A673 (cell line): ENCODE data around the gene HSFX2.
"Not testable (repeated sequence)": the region's sequence is repeated elsewhere in the genome, so short reads cannot be mapped to it uniquely, and the experiment has no call there.

Experiments used
- CTCF ChIP-seq: fragments of 300-800, 200-600 bp; sonication (generic); conservative IDR thresholded peaks from 2 replicates; pipeline ENCODE4 v1.5.1; 2017; ENCODE audit warnings: low read depth, mild to moderate bottlenecking, antibody characterized with exemption, low read length, moderate library complexity, mixed read lengths
- EZH2 ChIP-seq: fragments of 200-600 bp; sonication (generic); IDR thresholded peaks from 2 replicates; pipeline ENCODE4 v1.6.1; 2017; ENCODE audit warnings: borderline replicate concordance, low read depth, mild to moderate bottlenecking, mixed read lengths, antibody characterized with exemption, low read length; ENCODE audit not compliant: poor library complexity, severe bottlenecking

DNA sequence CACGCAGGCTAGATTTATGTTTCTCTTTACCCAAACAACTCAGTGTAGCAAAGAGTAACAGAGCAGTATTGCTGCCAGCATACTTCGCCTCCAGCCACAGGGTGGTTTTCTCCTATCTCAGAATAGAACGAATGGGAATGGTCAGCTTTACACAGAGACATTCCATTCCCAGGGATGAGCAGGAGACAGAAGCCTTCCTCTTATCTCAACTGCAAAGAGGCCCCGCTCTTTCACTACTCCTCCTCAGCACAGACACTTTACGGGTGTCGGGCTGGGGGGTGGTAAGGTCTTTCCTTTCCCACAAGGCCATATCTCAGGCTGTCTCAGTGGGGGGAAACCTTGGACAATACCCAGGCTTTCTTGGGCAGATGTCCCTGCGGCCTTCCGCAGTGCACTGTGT, 31.7 kb upstream of the HSFX2 start:
- TF ChIP-seq CTCF, EZH2: not testable (repeated sequence)
